DOHH2 (cell line): Measurements from ENCODE around the gene TARP.
"Not testable (repeated sequence)": the region's sequence is repeated elsewhere in the genome, so short reads cannot be mapped to it uniquely, and the experiment has no call there.

ENCODE experiments used
- H3F3A ChIP-seq: fragments of 200-600 bp; sonication (generic), shearing (Covaris generic); 2 replicates; pipeline ENCODE4 v1.6.0; 2016; ENCODE audit warnings: antibody characterized with exemption, mild to moderate bottlenecking; ENCODE audit not compliant: control insufficient read depth, insufficient read depth
- H3K27ac ChIP-seq: fragments of 200-600 bp; sonication (generic); 2 replicates; pipeline ENCODE4 v1.5.1; 2014; ENCODE audit warnings: low read depth, mild to moderate bottlenecking, low read length, moderate library complexity
- H3K27me3 ChIP-seq: fragments of 200-600 bp; sonication (generic); 2 replicates; pipeline ENCODE4 v1.6.1; 2014; ENCODE audit warnings: mild to moderate bottlenecking, low read length, mixed read lengths; ENCODE audit not compliant: control insufficient read depth
- H3K36me3 ChIP-seq: fragments of 200-600 bp; sonication (generic); 2 replicates; pipeline ENCODE4 v1.6.1; 2014; ENCODE audit warnings: mild to moderate bottlenecking, low read length, moderate library complexity, mixed read lengths; ENCODE audit not compliant: control insufficient read depth
- H3K4me1 ChIP-seq: fragments of 200-600 bp; sonication (generic); 2 replicates; pipeline ENCODE4 v1.6.1; 2014; ENCODE audit warnings: mild to moderate bottlenecking, low read length, mixed read lengths; ENCODE audit not compliant: control insufficient read depth
- H3K4me2 ChIP-seq: fragments of 200-600 bp; sonication (generic); 2 replicates; pipeline ENCODE4 v1.6.0; 2014; ENCODE audit warnings: mild to moderate bottlenecking, low read length, moderate library complexity
- H3K4me3 ChIP-seq: fragments of 200-600 bp; sonication (generic); 2 replicates; pipeline ENCODE4 v1.5.1; 2014; ENCODE audit warnings: mild to moderate bottlenecking, low read length, mixed read lengths
- H3K79me2 ChIP-seq: fragments of 200-600 bp; sonication (generic); 2 replicates; pipeline ENCODE4 v1.6.1; 2014; ENCODE audit warnings: mild to moderate bottlenecking, low read length, mixed read lengths; ENCODE audit not compliant: control insufficient read depth
- H3K9me2 ChIP-seq: fragments of 200-600 bp; sonication (generic); replicated peaks from 2 replicates; pipeline ENCODE4 v1.6.1; 2014; ENCODE audit warnings: mild to moderate bottlenecking, low read length, mixed read lengths; ENCODE audit not compliant: control insufficient read depth
- H3K9me3 ChIP-seq: fragments of 200-600 bp; sonication (generic); 2 replicates; pipeline ENCODE4 v1.6.1; 2014; ENCODE audit warnings: antibody characterized with exemption, low read length, mixed read lengths; ENCODE audit not compliant: control insufficient read depth, insufficient read depth
- H4K20me1 ChIP-seq: fragments of 200-600 bp; sonication (generic); 2 replicates; pipeline ENCODE4 v1.6.0; 2014; ENCODE audit warnings: low read depth, mild to moderate bottlenecking, antibody characterized with exemption, low read length, moderate library complexity; ENCODE audit not compliant: control insufficient read depth, insufficient read depth
- CTCF ChIP-seq: fragments of 200-600 bp; sonication (generic); IDR thresholded peaks from one replicate; pipeline ENCODE4 v1.5.1; 2014; ENCODE audit warnings: antibody characterized with exemption, mild to moderate bottlenecking, low read depth, low read length; ENCODE audit not compliant: poor library complexity, severe bottlenecking
- EZH2phosphoT487 ChIP-seq: fragments of 200-600 bp; sonication (generic); IDR thresholded peaks from 2 replicates; pipeline ENCODE4 v1.6.1; 2017; ENCODE audit warnings: borderline replicate concordance, mild to moderate bottlenecking, antibody characterized with exemption, low read length, moderate library complexity, mixed read lengths

TARP gene

GRCh38 chr7:38263274-38263673, 10.2 kb downstream of the TARP start:
- not testable (repeated sequence) for H3K27ac ChIP-seq, H3K9me3 ChIP-seq, H3K36me3 ChIP-seq, H3K4me2 ChIP-seq, H3F3A ChIP-seq, H3K79me2 ChIP-seq, H3K9me2 ChIP-seq, H4K20me1 ChIP-seq, H3K4me3 ChIP-seq, H3K4me1 ChIP-seq
- peaks cover 10% of the 10 kb centered on the region; the same call in 1 of the 2 replicates for H3K27me3 ChIP-seq

GRCh38 chr7:38262545-38262944, 10.9 kb downstream of the TARP start:
- Histone ChIP-seq H3K4me1 (no peaks in the 10 kb centered on the region), H3K9me3 (no peaks in the 10 kb centered on the region), H3K4me3 (no peak overlapping the region), H3K9me2 (no peaks in the 10 kb centered on the region), H3K4me2 (no peak overlapping the region), H3K27ac (no peak overlapping the region), H3K36me3 (no peaks in the 10 kb centered on the region), H4K20me1 (no peaks in the 10 kb centered on the region), H3F3A (no peaks in the 10 kb centered on the region), H3K27me3 (peaks cover 10% of the 10 kb centered on the region; the same call in 1 of the 2 replicates), H3K79me2 (no peaks in the 10 kb centered on the region)
- TF ChIP-seq CTCF (no peak), EZH2phosphoT487 (no peak)

- not testable (repeated sequence) for H3K4me1 ChIP-seq, H3K4me2 ChIP-seq, H3K4me3 ChIP-seq, H3K36me3 ChIP-seq, H4K20me1 ChIP-seq, H3K27ac ChIP-seq, H3K79me2 ChIP-seq, H3F3A ChIP-seq, H3K9me2 ChIP-seq, H3K9me3 ChIP-seq
- peaks cover 10% of the 10 kb centered on the region; the same call in 1 of the 2 replicates for H3K27me3 ChIP-seq
Measured at GRCh38 chr7:38262026-38262425, 11.4 kb downstream of the TARP start.

DNA sequence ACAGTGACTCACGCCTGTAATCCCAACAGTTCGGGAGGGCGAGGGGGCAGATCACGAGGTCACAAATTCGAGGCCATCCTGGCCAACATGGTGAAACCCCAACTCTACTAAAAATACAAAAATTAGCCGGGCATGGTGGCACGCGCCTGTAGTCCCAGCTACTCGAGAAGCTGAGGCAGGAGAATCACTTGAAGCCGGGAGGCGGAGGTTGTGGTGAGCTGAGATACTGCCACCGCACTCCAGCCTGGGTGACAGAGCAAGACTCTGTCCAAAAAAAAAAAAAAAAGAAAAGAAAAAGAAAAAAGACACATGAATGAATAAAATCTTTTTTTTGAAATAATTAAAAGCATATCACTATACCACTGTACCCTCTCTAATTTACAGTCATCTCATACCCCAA, 11.8 kb downstream of the TARP start:
- not testable (repeated sequence) for H4K20me1 ChIP-seq, H3F3A ChIP-seq, H3K4me2 ChIP-seq, H3K4me1 ChIP-seq, H3K9me2 ChIP-seq, H3K79me2 ChIP-seq, H3K4me3 ChIP-seq, H3K9me3 ChIP-seq, H3K27ac ChIP-seq, H3K36me3 ChIP-seq
- peaks cover 10% of the 10 kb centered on the region; the same call in 1 of the 2 replicates for H3K27me3 ChIP-seq

- not testable (repeated sequence) for H3K4me1 ChIP-seq, H3K4me3 ChIP-seq, H3F3A ChIP-seq, H3K4me2 ChIP-seq, H3K9me2 ChIP-seq, H3K36me3 ChIP-seq, H3K27ac ChIP-seq, H4K20me1 ChIP-seq, H3K9me3 ChIP-seq, H3K79me2 ChIP-seq
- H3K27me3 ChIP-seq, result peaks cover 10% of the 10 kb centered on the region; the same call in 1 of the 2 replicates
Measured at GRCh38 chr7:38259157-38259556, 14.3 kb downstream of the TARP start.
